Esophagus muscularis mucosa (tissue), 4 donors: ENCODE data around the gene CCDC196. TPM values are rescaled to one million over a fixed set of nuclear protein-coding genes. Genes with fewer than 3 reads are reported as not detected.
"Not testable (repeated sequence)": the region's sequence is repeated elsewhere in the genome, so short reads cannot be mapped to it uniquely, and the experiment has no call there.

ENCODE experiments used
- DNase-seq: peaks from one replicate; pipeline ENCODE4 v3.0.0-alpha.2; 2017; ENCODE audit errors: extremely low spot score
- H3K27ac ChIP-seq, 4 donors: fragments of 200-600 bp; sonication (generic); replicated peaks in 1 of 4; 1 replicate in 3 of 4; 2 replicates in 1 of 4; pipeline ENCODE4 v1.5.1; 2016 to 2019; ENCODE audit warnings: mild to moderate bottlenecking in 1 of 4
- H3K27me3 ChIP-seq, 4 donors: fragments of 200-600 bp; sonication (generic); one replicate each; pipeline versions ENCODE4 v1.5.1 to v1.6.0; 2016 to 2019
- H3K36me3 ChIP-seq, 4 donors: fragments of 200-600 bp; sonication (generic); one replicate each; pipeline ENCODE4 v1.5.1; 2016 to 2019
- H3K4me1 ChIP-seq, 4 donors: fragments of 200-600 bp; sonication (generic); one replicate each; pipeline ENCODE4 v1.5.1; 2016 to 2019
- H3K4me3 ChIP-seq, 4 donors: fragments of 200-600 bp; sonication (generic); 1 replicate in 2 of 4; 2 replicates in 2 of 4; pipeline ENCODE4 v1.5.1; 2016 to 2019; ENCODE audit warnings: mild to moderate bottlenecking in 4 of 4, moderate library complexity in 1 of 4
- H3K9me3 ChIP-seq, 4 donors: fragments of 200-600 bp; sonication (generic); 1 replicate in 3 of 4; 2 replicates in 1 of 4; pipeline ENCODE4 v1.5.1; 2016 to 2019
- EP300 ChIP-seq: sonication (generic); formaldehyde crosslinking; IDR thresholded peaks from one replicate; pipeline ENCODE4 v1.6.1; 2017; ENCODE audit warnings: antibody characterized with exemption
- POLR2A ChIP-seq: fragments of 450-650 bp; IDR thresholded peaks from one replicate; pipeline ENCODE4 v1.6.1; 2017; ENCODE audit warnings: antibody characterized with exemption, moderate library complexity, mild to moderate bottlenecking, low read depth
- POLR2AphosphoS5 ChIP-seq, 2 donors: sonication (generic); formaldehyde crosslinking; IDR thresholded peaks; one replicate each; pipeline ENCODE4 v1.6.1; 2017; ENCODE audit warnings: antibody characterized with exemption in 2 of 2
- WGBS: methylation state at CpG from one replicate; pipeline ENCODE4 v1.1.5; 2018; 5-methylcytosine and 5-hydroxymethylcytosine counted together
- intact Hi-C: fragments of 100-400 bp; cut with DNase I; formaldehyde crosslinking; loops from one replicate; pipeline ENCODE4 v1.15.1; 2023
- total RNA-seq, 4 donors: library from RNA; depleted of rRNA; stranded (reverse); fragments of >200 nt; gene quantifications; one replicate each; pipeline versions ENCODE4 v1.1.0 to v1.2.1, GENCODE V29; 2016
- TF ChIP-seq, protein P1 (sequence below), 3 experiments: fragments of 200-600 bp in 2 of 3; fragments of 450-650 bp in 1 of 3; sonication (generic) in 2 of 3; IDR thresholded peaks; one replicate each; pipeline ENCODE4 v1.5.1; 2017 to 2019; ENCODE audit warnings: antibody characterized with exemption in 3 of 3, mild to moderate bottlenecking in 2 of 3, moderate library complexity in 1 of 3

The CCDC196 gene
- total RNA-seq, 4 donors from 2014 or later, result not detected

GRCh38 chr14:66496911-66497310, 10.7 kb downstream of the CCDC196 start:
- H3K27me3 ChIP-seq, result no peaks in the 10 kb centered on the region
- no peak for DNase-seq
- intact Hi-C loops, result loop anchor here (5.0 kb wide), 1 partner anchor 70 kb away; no protein-coding TSS in a partner anchor
- H3K36me3 ChIP-seq, result no peaks in the 10 kb centered on the region
- peaks cover 0 to 15% (median 11%) of the 10 kb centered on the region in 4 donors for H3K4me1 ChIP-seq
- TF ChIP-seq EP300, result no peak
- WGBS, result 87% methylated on average over 2 of the region's 2 CpGs
- no peak overlapping the region for H3K27ac ChIP-seq
- no peak overlapping the region for H3K4me3 ChIP-seq
- no peaks in the 10 kb centered on the region for H3K9me3 ChIP-seq

DNA sequence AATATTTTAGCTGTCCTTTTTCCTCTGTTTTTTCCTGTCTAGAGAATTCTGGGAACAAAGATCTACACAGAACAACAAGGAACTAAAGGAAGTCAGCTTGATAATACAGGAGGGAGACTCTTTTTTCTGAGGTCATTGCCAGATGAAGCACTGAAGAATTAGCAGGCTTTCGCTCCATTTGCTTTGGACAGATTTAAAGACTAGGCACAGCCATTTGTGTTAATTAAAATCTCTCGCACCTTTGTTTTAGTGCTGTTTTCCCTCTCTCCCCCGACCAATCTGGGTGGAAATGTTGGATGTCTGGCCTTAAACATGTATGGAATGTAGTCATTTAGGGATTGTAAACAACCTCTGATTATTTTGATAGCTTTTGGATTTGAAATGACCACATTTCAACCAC, 12.1 kb downstream of the CCDC196 start:
- no peak for DNase-seq
- no peaks in the 10 kb centered on the region for H3K36me3 ChIP-seq
- no peaks in the 10 kb centered on the region for H3K27me3 ChIP-seq
- TF ChIP-seq POLR2AphosphoS5 (IDR thresholded peaks at IDR 0.05), result no peak
- no peaks in the 10 kb centered on the region for H3K9me3 ChIP-seq
- no peak overlapping the region for H3K4me3 ChIP-seq
- H3K27ac ChIP-seq, result no peak overlapping the region
- H3K4me1 ChIP-seq, result peaks cover 0 to 15% (median 11%) of the 10 kb centered on the region in 4 donors
- intact Hi-C loops, result loop anchor here (5.0 kb wide), 1 partner anchor 69 kb away; no protein-coding TSS in a partner anchor
- 87% methylated on average over 3 of the region's 3 CpGs for WGBS

GRCh38 chr14:66501592-66501991, 15.4 kb downstream of the CCDC196 start:
- no peak overlapping the region for H3K27ac ChIP-seq
- H3K4me3 ChIP-seq, result no peak overlapping the region
- intact Hi-C loops, result no loop called here
- peaks cover 1 to 2% (median 2%) of the 10 kb centered on the region in 4 donors for H3K4me1 ChIP-seq
- no peaks in the 10 kb centered on the region for H3K27me3 ChIP-seq
- 65% methylated on average over 4 of the region's 4 CpGs for WGBS
- TF ChIP-seq EP300, result no peak
- TF ChIP-seq, protein P1, sequence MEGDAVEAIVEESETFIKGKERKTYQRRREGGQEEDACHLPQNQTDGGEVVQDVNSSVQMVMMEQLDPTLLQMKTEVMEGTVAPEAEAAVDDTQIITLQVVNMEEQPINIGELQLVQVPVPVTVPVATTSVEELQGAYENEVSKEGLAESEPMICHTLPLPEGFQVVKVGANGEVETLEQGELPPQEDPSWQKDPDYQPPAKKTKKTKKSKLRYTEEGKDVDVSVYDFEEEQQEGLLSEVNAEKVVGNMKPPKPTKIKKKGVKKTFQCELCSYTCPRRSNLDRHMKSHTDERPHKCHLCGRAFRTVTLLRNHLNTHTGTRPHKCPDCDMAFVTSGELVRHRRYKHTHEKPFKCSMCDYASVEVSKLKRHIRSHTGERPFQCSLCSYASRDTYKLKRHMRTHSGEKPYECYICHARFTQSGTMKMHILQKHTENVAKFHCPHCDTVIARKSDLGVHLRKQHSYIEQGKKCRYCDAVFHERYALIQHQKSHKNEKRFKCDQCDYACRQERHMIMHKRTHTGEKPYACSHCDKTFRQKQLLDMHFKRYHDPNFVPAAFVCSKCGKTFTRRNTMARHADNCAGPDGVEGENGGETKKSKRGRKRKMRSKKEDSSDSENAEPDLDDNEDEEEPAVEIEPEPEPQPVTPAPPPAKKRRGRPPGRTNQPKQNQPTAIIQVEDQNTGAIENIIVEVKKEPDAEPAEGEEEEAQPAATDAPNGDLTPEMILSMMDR (IDR thresholded peaks at IDR 0.05), result no peak
- no peak for TF ChIP-seq POLR2AphosphoS5 (IDR thresholded peaks at IDR 0.05)
- no peak for TF ChIP-seq POLR2A
- H3K36me3 ChIP-seq, result no peaks in the 10 kb centered on the region
- H3K9me3 ChIP-seq, result no peaks in the 10 kb centered on the region
- DNase-seq, result no peak

DNA sequence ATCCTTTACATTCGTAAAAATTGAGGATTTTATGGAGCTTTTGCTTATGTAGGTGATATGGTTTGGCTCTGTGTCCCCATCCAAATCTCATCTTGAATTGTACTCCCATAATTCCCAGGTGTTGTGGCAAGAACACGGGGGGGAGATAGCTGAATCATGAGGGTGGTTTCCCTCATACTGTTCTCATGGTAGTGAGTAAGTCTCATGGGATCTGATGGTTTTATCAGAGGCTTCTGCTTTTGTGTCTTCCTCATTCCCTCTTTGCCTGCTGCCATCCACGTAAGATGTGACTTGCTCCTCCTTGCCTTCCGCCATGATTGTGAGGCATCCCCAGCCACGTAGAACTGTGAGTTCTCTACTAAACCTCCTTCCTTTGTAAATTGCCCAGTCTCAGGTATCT, 16.7 kb downstream of the CCDC196 start:
- H3K4me1 ChIP-seq, H3K4me3 ChIP-seq, H3K9me3 ChIP-seq, H3K36me3 ChIP-seq, H3K27me3 ChIP-seq, intact Hi-C loops, DNase-seq, H3K27ac ChIP-seq: not testable (repeated sequence)
- WGBS, result 88% methylated on average over 5 of the region's 5 CpGs

GRCh38 chr14:66503532-66503931, 17.4 kb downstream of the CCDC196 start:
- TF ChIP-seq EP300 (no peak), POLR2A (no peak), POLR2AphosphoS5 (IDR thresholded peaks at IDR 0.05) (no peak)
- TF ChIP-seq, protein P1 (IDR thresholded peaks at IDR 0.05), result no peak
- WGBS, result 65% methylated on average over 1 of the region's 1 CpG
- no peaks in the 10 kb centered on the region for H3K27me3 ChIP-seq
- peaks cover 7 to 10% (median 9%) of the 10 kb centered on the region in 4 donors for H3K4me1 ChIP-seq
- no peak overlapping the region for H3K4me3 ChIP-seq
- intact Hi-C loops, result no loop called here
- no peak for DNase-seq
- no peaks in the 10 kb centered on the region for H3K9me3 ChIP-seq
- no peaks in the 10 kb centered on the region for H3K36me3 ChIP-seq
- no peak overlapping the region for H3K27ac ChIP-seq

DNA sequence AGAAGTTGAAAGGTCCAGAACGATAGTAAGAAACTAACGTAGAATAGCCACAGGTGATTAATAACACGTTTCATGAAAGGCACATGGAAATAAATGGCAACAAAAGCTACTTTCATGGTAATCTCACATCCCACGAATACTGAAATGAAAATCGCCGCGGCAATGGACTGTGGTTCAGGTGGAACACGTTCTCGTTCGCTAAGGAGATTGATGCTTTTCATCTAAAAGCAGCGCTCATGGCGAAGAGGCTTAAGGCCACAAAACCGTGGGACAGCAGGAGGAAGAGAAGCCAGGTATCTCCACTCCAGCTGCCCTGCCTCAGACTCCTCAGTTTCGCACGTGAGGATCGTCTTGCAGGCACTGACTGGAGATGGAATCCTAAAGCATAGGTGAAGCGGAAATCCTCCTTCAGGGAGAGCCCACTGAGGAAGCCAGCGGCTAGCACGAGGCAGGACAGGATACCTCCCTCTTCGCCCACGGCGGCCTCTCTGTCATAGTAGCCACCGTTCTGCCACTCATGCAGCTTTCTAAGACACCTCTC, 21.1 kb downstream of the CCDC196 start:
- DNase-seq, result peak; percentile 92
- intact Hi-C loops, result no loop called here
- no peaks in the 10 kb centered on the region for H3K9me3 ChIP-seq
- H3K27ac ChIP-seq, result peak overlapping the region; percentile 90 to 95 (median 94)
- H3K4me1 ChIP-seq, result peaks cover 18 to 22% (median 21%) of the 10 kb centered on the region in 4 donors
- TF ChIP-seq, protein P1 (IDR thresholded peaks at IDR 0.05), result no peak
- no peak for TF ChIP-seq POLR2AphosphoS5 (IDR thresholded peaks at IDR 0.05)
- TF ChIP-seq EP300, result no peak
- no peak for TF ChIP-seq POLR2A
- peak overlapping the region; percentile 76 to 91 (median 90) for H3K4me3 ChIP-seq
- no peaks in the 10 kb centered on the region for H3K27me3 ChIP-seq
- no peaks in the 10 kb centered on the region for H3K36me3 ChIP-seq
- WGBS, result 2% methylated on average over 23 of the region's 23 CpGs
